K562 (cell line): ENCODE measurements around the gene MRM3. TPM values are rescaled to one million over a fixed set of nuclear protein-coding genes. Genes with fewer than 3 reads are reported as not detected.

Source experiments
- ATAC-seq: fragments of 200-7000 bp; cut with Tn5 transposase; 3 replicates; pipeline ENCODE4 v1.9.1; 2020; ENCODE audit warnings: moderate library complexity
- BruUV-seq: library from RNA; stranded (reverse); fragments of 400-500 nt; replicated peaks from 2 replicates; lab custom pipeline; 2021; lab: Mats Ljungman, UMichigan
- CTCF ChIA-PET: fragments of 300-600 bp; formaldehyde crosslinking; extraction: SDS; loops from one replicate; lab custom pipeline; 2021; ENCODE audit warnings: low intra/inter-chr PET ratio; lab: Yijun Ruan, JAX
- POLR2A ChIA-PET: fragments of 300-600, 350-650 bp; sonication (Branson Sonifier 250); formaldehyde crosslinking; extraction: SDS; loops from one replicate; lab custom pipeline; 2021; ENCODE audit warnings: antibody characterized with exemption, inconsistent platforms; lab: Yijun Ruan, JAX
- DNase-seq, 4 experiments: peaks; one replicate each; pipeline versions ENCODE4 v3.0.0 to v3.0.0-alpha.2; 2011 to 2018; ENCODE audit warnings: low spot score in 3 of 4, mixed read lengths in 3 of 4; ENCODE audit errors: extremely low read depth in 1 of 4
- FAIRE-seq: peaks from 2 replicates; lab custom pipeline; 2011; peaks lifted over from hg19 to GRCh38; lab: Jason Lieb, UNC
- H2AFZ ChIP-seq: 2 replicates; pipeline ENCODE4 v1.6.0; 2011; ENCODE audit warnings: low read depth, low read length, control low read depth, inconsistent platforms
- H3K27ac ChIP-seq: fragments of 200-600 bp; 3 replicates; pipeline ENCODE4 v1.8.0; 2011; ENCODE audit warnings: low read depth, mild to moderate bottlenecking, control low read depth, inconsistent platforms, low read length, moderate library complexity, mixed read lengths; ENCODE audit errors: extremely low read depth
- H3K27me3 ChIP-seq, 2 experiments: fragments of 300-600 bp in 1 of 2; 2 replicates in 1 of 2; 3 replicates in 1 of 2; pipeline versions ENCODE4 v1.6.0 to v1.8.0; 2011; ENCODE audit warnings: inconsistent platforms in 2 of 2, low read length in 2 of 2, mild to moderate bottlenecking in 1 of 2, mixed read lengths in 1 of 2, moderate library complexity in 1 of 2; ENCODE audit not compliant: control insufficient read depth in 2 of 2, insufficient read depth in 2 of 2
- H3K36me3 ChIP-seq: fragments of 300-600 bp; 3 replicates; pipeline ENCODE4 v1.8.0; 2011; ENCODE audit warnings: mild to moderate bottlenecking, low read length, inconsistent platforms; ENCODE audit not compliant: control insufficient read depth, insufficient read depth
- H3K4me1 ChIP-seq, 2 experiments: fragments of 200-600 bp in 1 of 2; replicated peaks in 1 of 2; 2 replicates in 1 of 2; 3 replicates in 1 of 2; pipeline versions ENCODE4 v1.5.1 to v1.8.0; 2011; ENCODE audit warnings: inconsistent platforms in 2 of 2, low read length in 2 of 2, mild to moderate bottlenecking in 1 of 2, mixed read lengths in 1 of 2, moderate library complexity in 1 of 2; ENCODE audit not compliant: control insufficient read depth in 2 of 2, insufficient read depth in 2 of 2
- H3K4me2 ChIP-seq: 2 replicates; pipeline ENCODE4 v1.6.1; 2011; ENCODE audit warnings: low read length, control low read depth, inconsistent platforms, mixed read lengths; ENCODE audit not compliant: insufficient read depth
- H3K4me3 ChIP-seq: fragments of 200-600 bp; sonication (generic), shearing (Covaris generic); 2 replicates; pipeline ENCODE4 v1.5.1; 2016; ENCODE audit warnings: control low read depth, inconsistent platforms
- H3K79me2 ChIP-seq: fragments of 200-600 bp; 3 replicates; pipeline ENCODE4 v1.8.0; 2011; ENCODE audit warnings: low read length, inconsistent platforms; ENCODE audit not compliant: control insufficient read depth, insufficient read depth
- H3K9ac ChIP-seq, 2 experiments: 2 replicates each; pipeline versions ENCODE4 v1.6.0 to v1.6.1; 2011; ENCODE audit warnings: low read depth in 2 of 2, low read length in 2 of 2, control low read depth in 1 of 2, inconsistent platforms in 1 of 2, mild to moderate bottlenecking in 1 of 2, mixed read lengths in 1 of 2; ENCODE audit not compliant: insufficient read depth in 1 of 2
- H3K9me1 ChIP-seq: one replicate; pipeline ENCODE4 v1.6.0; 2011; ENCODE audit warnings: inconsistent platforms, mild to moderate bottlenecking, low read length, moderate library complexity; ENCODE audit not compliant: control insufficient read depth, insufficient read depth
- H3K9me3 ChIP-seq: replicated peaks from 2 replicates; pipeline ENCODE4 v1.5.1; 2011; ENCODE audit warnings: low read depth, low read length, inconsistent platforms; ENCODE audit not compliant: control insufficient read depth, insufficient read depth
- H4K20me1 ChIP-seq: replicated peaks from 2 replicates; pipeline ENCODE4 v1.6.1; 2011; ENCODE audit warnings: low read length, inconsistent platforms, mixed read lengths; ENCODE audit not compliant: control insufficient read depth, insufficient read depth
- FOXJ2 ChIP-seq: fragments of 200-800 bp; sonication (Bioruptor generic); IDR thresholded peaks from 2 replicates; pipeline ENCODE4 v1.6.1; 2016; ENCODE audit warnings: missing genetic modification characterization, missing compliant biosample characterization
- PHB ChIP-seq: fragments of 250-450 bp; sonication (Bioruptor Pico); IDR thresholded peaks from 2 replicates; pipeline ENCODE4 v1.5.0; 2021
- POLR2A ChIP-seq: fragments of 450-650 bp; conservative IDR thresholded peaks from 2 replicates; pipeline ENCODE4 v1.6.1; 2016
- RBM39 ChIP-seq: fragments of 200-400 bp; formaldehyde crosslinking; optimal IDR thresholded peaks from 2 replicates; pipeline ENCODE3; 2018; ENCODE audit warnings: low read depth, low read length
- YY1 ChIP-seq, 3 experiments: IDR thresholded peaks; 2 replicates each; pipeline ENCODE4 v1.6.1; 2011; ENCODE audit warnings: low read length in 2 of 3, mild to moderate bottlenecking in 2 of 3, moderate library complexity in 2 of 3, borderline replicate concordance in 1 of 3, control low read depth in 1 of 3, low read depth in 1 of 3; ENCODE audit not compliant: insufficient read depth in 3 of 3, insufficient replicate concordance in 2 of 3, control insufficient read depth in 1 of 3, insufficient read length in 1 of 3; ENCODE audit errors: extremely low read depth in 1 of 3
- ZNF23 ChIP-seq: fragments of 250-450 bp; sonication (Bioruptor Pico); IDR thresholded peaks from 2 replicates; pipeline ENCODE4 v1.4.0; 2020; ENCODE audit warnings: mild to moderate bottlenecking
- ZNF384 ChIP-seq: IDR thresholded peaks from 2 replicates; pipeline ENCODE4 v1.6.1; 2012; ENCODE audit warnings: low read depth, low read length, improper control_type of control experiment
- ZNF584 ChIP-seq: fragments of 200-800 bp; sonication (Bioruptor generic); IDR thresholded peaks from 2 replicates; pipeline ENCODE4 v1.6.1; 2016; ENCODE audit warnings: low read depth, mild to moderate bottlenecking, missing genetic modification characterization, missing compliant biosample characterization
- WGBS: fragments of 100-300 bp; shearing (Covaris generic); methylation state at CpG from one replicate; pipeline ENCODE4 v1.1.6; 2016; ENCODE audit warnings: low coverage, mixed read lengths; ENCODE audit not compliant: insufficient coverage; ENCODE audit errors: missing lambda C conversion rate; 5-methylcytosine and 5-hydroxymethylcytosine counted together
- in situ Hi-C: fragments of 300-500 bp; cut with MboI; formaldehyde crosslinking; loops from 4 replicates; pipeline ENCODE4 v1.15.0; 2018; ENCODE audit warnings: inconsistent platforms, mixed read lengths
- intact Hi-C: fragments of 100-400 bp; cut with micrococcal nuclease; formaldehyde crosslinking; loops from 2 replicates; pipeline ENCODE4 v1.14.2; 2022
- polyA plus RNA-seq, 8 experiments: library from polyadenylated mRNA; depleted of rRNA in 4 of 8; stranded (reverse) in 5 of 8; unstranded in 3 of 8; fragments of >200 nt; fragmentation: Nextera tagmentation in 2 of 8; fragmentation: Illumina TruSeq in 1 of 8; extraction: Ambion mirVana in 2 of 8; extraction: Trizol in 1 of 8; gene quantifications; 2 replicates each; pipeline versions ENCODE4 v1.2.1 to v1.2.3, GENCODE V29; 2011 to 2014; ENCODE audit warnings: inconsistent platforms in 1 of 8, missing spikeins in 1 of 8
- total RNA-seq, 7 experiments: library from RNA; depleted of rRNA in 6 of 7; stranded (reverse); fragments of >200 nt in 6 of 7; fragmentation: Illumina TruSeq in 2 of 7; extraction: Trizol in 2 of 7; gene quantifications; 2 replicates each; pipeline versions ENCODE4 v1.2.1 to v1.2.3, GENCODE V29; 2011 to 2021; ENCODE audit warnings: low replicate concordance in 1 of 7

The MRM3 gene
- total and polyA plus RNA-seq, 9 of the 15 experiments (the other 6 are each of a cell fraction or from before 2014, with no cell fraction given): 2.4 to 24.8 (median 18.3) TPM

GRCh38 chr17:801660-802059 is 19.5 kb downstream of the MRM3 start (continued):
- TF ChIP-seq RBM39: no peak

- no peak overlapping the region for H2AFZ ChIP-seq
- H3K9ac ChIP-seq: no peak overlapping the region
- H4K20me1 ChIP-seq: 0 out of 2 replicates have a peak, but pooled peaks cover 4% of the 10 kb centered on the region
- H3K4me2 ChIP-seq: no peak overlapping the region
- intact Hi-C loops (no loop called here), in situ Hi-C loops (no loop called here)
- FAIRE-seq (no peak), ATAC-seq (no peak), DNase-seq (no peak)
- no peaks in the 10 kb centered on the region for H3K9me3 ChIP-seq
- H3K4me1 ChIP-seq: peaks cover 0 to 4% of the 10 kb centered on the region in 2 experiments; a peak in 2 of 5 replicates
- H3K4me3 ChIP-seq: no peak overlapping the region
- CTCF ChIA-PET: no interaction called here
- BruUV-seq: no TSS peak
- H3K27me3 ChIP-seq: peaks cover 29 to 69% of the 10 kb centered on the region in 2 experiments
- no peaks in the 10 kb centered on the region for H3K9me1 ChIP-seq
- H3K36me3 ChIP-seq: no peaks in the 10 kb centered on the region
- H3K27ac ChIP-seq: no peak overlapping the region
- POLR2A ChIA-PET: no interaction called here
- no peak for TF ChIP-seq ZNF384
- no peak for TF ChIP-seq YY1 (IDR thresholded peaks at IDR 0.05; ENCODE audit: borderline replicate concordance in 1 of 3, control insufficient read depth in 1 of 3, extremely low read depth in 1 of 3, insufficient read depth in 3 of 3, insufficient read length in 1 of 3, insufficient replicate concordance in 2 of 3, low read depth in 1 of 3, low read length in 2 of 3)
- TF ChIP-seq POLR2A: no peak
- no peak for TF ChIP-seq ZNF23 (CRISPR knock-in tag)
- TF ChIP-seq PHB (CRISPR knock-in tag): no peak
- no peak for TF ChIP-seq FOXJ2 (tag)
- TF ChIP-seq ZNF584: no peak
- 2% methylated on average over 9 of the region's 14 CpGs for whole genome bisulfite sequencing
- H3K79me2 ChIP-seq: no peaks in the 10 kb centered on the region
These were observed 20.3 kb downstream of the MRM3 start for GRCh38 chr17:802481-802880.
